K562 (cell line): ENCODE data around the gene SKP2. TPM values are rescaled to one million over a fixed set of nuclear protein-coding genes. Genes with fewer than 3 reads are reported as not detected.
A peak's percentile ranks its signal among the peaks of the same experiment; 100 is the strongest.

Source experiments
- CHD7 ChIP-seq: fragments of 200-600 bp; sonication (generic); IDR thresholded peaks from one replicate; pipeline ENCODE4 v1.6.1; 2012; ENCODE audit warnings: mild to moderate bottlenecking, low read depth, low read length, inconsistent platforms
- GTF2E2 ChIP-seq: fragments of 200-800 bp; sonication (Bioruptor generic); IDR thresholded peaks from 2 replicates; pipeline ENCODE4 v1.6.1; 2016; ENCODE audit warnings: missing genetic modification characterization, missing compliant biosample characterization
- MCM3 ChIP-seq: fragments of 450-650 bp; IDR thresholded peaks from 2 replicates; pipeline ENCODE4 v1.6.1; 2016
- PYGO2 ChIP-seq: fragments of 450-650 bp; IDR thresholded peaks from 2 replicates; pipeline ENCODE4 v1.6.1; 2016; ENCODE audit warnings: mild to moderate bottlenecking, missing genetic modification characterization, moderate library complexity, missing compliant biosample characterization
- RCOR1 ChIP-seq, 2 experiments: IDR thresholded peaks; 2 replicates each; pipeline ENCODE4 v1.6.1; 2012; ENCODE audit warnings: low read depth in 2 of 2, low read length in 2 of 2, borderline replicate concordance in 1 of 2, improper control_type of control experiment in 1 of 2
- SMARCB1 ChIP-seq: IDR thresholded peaks from 2 replicates; pipeline ENCODE4 v1.6.1; 2011; ENCODE audit warnings: improper control_type of control experiment, low read depth; ENCODE audit not compliant: insufficient read length
- YY1 ChIP-seq, 3 experiments: IDR thresholded peaks; 2 replicates each; pipeline ENCODE4 v1.6.1; 2011; ENCODE audit warnings: low read length in 2 of 3, mild to moderate bottlenecking in 2 of 3, moderate library complexity in 2 of 3, borderline replicate concordance in 1 of 3, control low read depth in 1 of 3, low read depth in 1 of 3; ENCODE audit not compliant: insufficient read depth in 3 of 3, insufficient replicate concordance in 2 of 3, control insufficient read depth in 1 of 3, insufficient read length in 1 of 3; ENCODE audit errors: extremely low read depth in 1 of 3
- polyA plus RNA-seq, 8 experiments: library from polyadenylated mRNA; depleted of rRNA in 4 of 8; stranded (reverse) in 5 of 8; unstranded in 3 of 8; fragments of >200 nt; fragmentation: Nextera tagmentation in 2 of 8; fragmentation: Illumina TruSeq in 1 of 8; extraction: Ambion mirVana in 2 of 8; extraction: Trizol in 1 of 8; gene quantifications; 2 replicates each; pipeline versions ENCODE4 v1.2.1 to v1.2.3, GENCODE V29; 2011 to 2014; ENCODE audit warnings: inconsistent platforms in 1 of 8, missing spikeins in 1 of 8
- total RNA-seq, 7 experiments: library from RNA; depleted of rRNA in 6 of 7; stranded (reverse); fragments of >200 nt in 6 of 7; fragmentation: Illumina TruSeq in 2 of 7; extraction: Trizol in 2 of 7; gene quantifications; 2 replicates each; pipeline versions ENCODE4 v1.2.1 to v1.2.3, GENCODE V29; 2011 to 2021; ENCODE audit warnings: low replicate concordance in 1 of 7
- TF ChIP-seq, protein P1 (sequence below): fragments of 250-450 bp; sonication (Bioruptor Pico); IDR thresholded peaks from 2 replicates; pipeline ENCODE4 v1.5.0; 2022; ENCODE audit warnings: mild to moderate bottlenecking
- TF ChIP-seq, protein P2 (sequence below): fragments of 450-650 bp; IDR thresholded peaks from one replicate; pipeline ENCODE4 v1.6.1; 2018; ENCODE audit warnings: mild to moderate bottlenecking, moderate library complexity; ENCODE audit not compliant: partially characterized antibody

Gene SKP2
- total and polyA plus RNA-seq, 9 of the 15 experiments (the other 6 are each of a cell fraction or from before 2014, with no cell fraction given), result 30.0 to 97.5 (median 80.8) TPM

- TF ChIP-seq CHD7 (no peak), PYGO2 (tag) (no peak), RCOR1 (IDR thresholded peaks at IDR 0.05; ENCODE audit: borderline replicate concordance in 1 of 2, low read depth in 2 of 2, low read length in 2 of 2) (0 out of 4 replicates have a peak, but pooled peaks have one; percentile 28 to 30), MCM3 (no peak), GTF2E2 (no peak), YY1 (IDR thresholded peaks at IDR 0.05; ENCODE audit: borderline replicate concordance in 1 of 3, control insufficient read depth in 1 of 3, extremely low read depth in 1 of 3, insufficient read depth in 3 of 3, insufficient read length in 1 of 3, insufficient replicate concordance in 2 of 3, low read depth in 1 of 3, low read length in 2 of 3) (peak; percentile 11 to 78 (median 74)), SMARCB1 (no peak)
- TF ChIP-seq, protein P1, sequence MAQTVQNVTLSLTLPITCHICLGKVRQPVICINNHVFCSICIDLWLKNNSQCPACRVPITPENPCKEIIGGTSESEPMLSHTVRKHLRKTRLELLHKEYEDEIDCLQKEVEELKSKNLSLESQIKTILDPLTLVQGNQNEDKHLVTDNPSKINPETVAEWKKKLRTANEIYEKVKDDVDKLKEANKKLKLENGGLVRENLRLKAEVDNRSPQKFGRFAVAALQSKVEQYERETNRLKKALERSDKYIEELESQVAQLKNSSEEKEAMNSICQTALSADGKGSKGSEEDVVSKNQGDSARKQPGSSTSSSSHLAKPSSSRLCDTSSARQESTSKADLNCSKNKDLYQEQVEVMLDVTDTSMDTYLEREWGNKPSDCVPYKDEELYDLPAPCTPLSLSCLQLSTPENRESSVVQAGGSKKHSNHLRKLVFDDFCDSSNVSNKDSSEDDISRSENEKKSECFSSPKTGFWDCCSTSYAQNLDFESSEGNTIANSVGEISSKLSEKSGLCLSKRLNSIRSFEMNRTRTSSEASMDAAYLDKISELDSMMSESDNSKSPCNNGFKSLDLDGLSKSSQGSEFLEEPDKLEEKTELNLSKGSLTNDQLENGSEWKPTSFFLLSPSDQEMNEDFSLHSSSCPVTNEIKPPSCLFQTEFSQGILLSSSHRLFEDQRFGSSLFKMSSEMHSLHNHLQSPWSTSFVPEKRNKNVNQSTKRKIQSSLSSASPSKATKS, result no peak
- TF ChIP-seq, protein P2, sequence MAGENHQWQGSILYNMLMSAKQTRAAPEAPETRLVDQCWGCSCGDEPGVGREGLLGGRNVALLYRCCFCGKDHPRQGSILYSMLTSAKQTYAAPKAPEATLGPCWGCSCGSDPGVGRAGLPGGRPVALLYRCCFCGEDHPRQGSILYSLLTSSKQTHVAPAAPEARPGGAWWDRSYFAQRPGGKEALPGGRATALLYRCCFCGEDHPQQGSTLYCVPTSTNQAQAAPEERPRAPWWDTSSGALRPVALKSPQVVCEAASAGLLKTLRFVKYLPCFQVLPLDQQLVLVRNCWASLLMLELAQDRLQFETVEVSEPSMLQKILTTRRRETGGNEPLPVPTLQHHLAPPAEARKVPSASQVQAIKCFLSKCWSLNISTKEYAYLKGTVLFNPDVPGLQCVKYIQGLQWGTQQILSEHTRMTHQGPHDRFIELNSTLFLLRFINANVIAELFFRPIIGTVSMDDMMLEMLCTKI, result no peak
Observed at GRCh38 chr5:36151434-36152323, at the start of gene SKP2, which contains the start of gene LMBRD2 (continued).
